ENCODE measurements around the gene PYGO2.

PYGO2 gene

GRCh38 chr1:154972213-154972516 lies 10.6 kb upstream of the PYGO2 start:
- H3K4me3 ChIP-seq, result peak overlapping the region; percentile 97
- peak overlapping the region; percentile 43 for H3K9ac ChIP-seq (ENCODE audit: insufficient read length)

GRCh38 chr1:154971341-154971998 lies 9.9 kb upstream of the PYGO2 start:
- H3K4me3 ChIP-seq, result peak overlapping the region; percentile 82
- no peak for DNase-seq (ENCODE audit: low read depth, low spot score)
- H3K9ac ChIP-seq (ENCODE audit: insufficient read length), result peak overlapping the region; percentile 74
- TF ChIP-seq POLR2AphosphoS5 (IDR thresholded peaks at IDR 0.05; ENCODE audit: borderline replicate concordance, low read depth, low read length) (no peak), FOXP2 (optimal IDR thresholded peaks at IDR 0.05; ENCODE audit: control extremely low read depth, extremely low read length, insufficient read depth) (no peak), EZH2 (IDR thresholded peaks at IDR 0.05) (no peak)
- H3K36me3 ChIP-seq (ENCODE audit: insufficient read depth, low read length), result peaks cover 26% of the 10 kb centered on the region
- no peaks in the 10 kb centered on the region for H3K9me3 ChIP-seq (ENCODE audit: low read depth, low read length)
- H3K27ac ChIP-seq, result peak overlapping the region; percentile 83

More at GRCh38 chr1:154972213-154972516, 10.6 kb upstream of the PYGO2 start:
- peaks cover 20% of the 10 kb centered on the region for H3K36me3 ChIP-seq (ENCODE audit: insufficient read depth, low read length)
- H3K27ac ChIP-seq, result peak overlapping the region; percentile 99
- no peak for TF ChIP-seq POLR2AphosphoS5 (IDR thresholded peaks at IDR 0.05; ENCODE audit: borderline replicate concordance, low read depth, low read length)
- TF ChIP-seq FOXP2 (optimal IDR thresholded peaks at IDR 0.05; ENCODE audit: control extremely low read depth, extremely low read length, insufficient read depth), result no peak
- no peak for TF ChIP-seq EZH2 (IDR thresholded peaks at IDR 0.05)
- no peak for DNase-seq (ENCODE audit: low read depth, low spot score)
- H3K9me3 ChIP-seq (ENCODE audit: low read depth, low read length), result no peaks in the 10 kb centered on the region

GRCh38 chr1:154970631-154971340 lies 9.2 kb upstream of the PYGO2 start, which contains the start of gene SHC1:
SHC1 (minus strand) TSS chr1:154970747; CDS start chr1:154970526, 221 bp downstream.
- Histone ChIP-seq H3K36me3 (ENCODE audit: insufficient read depth, low read length) (peaks cover 27% of the 10 kb centered on the region), H3K4me3 (peak within 1 kb of the TSS; percentile 82), H3K27ac (peak within 1 kb of the TSS; percentile 83), H3K9ac (ENCODE audit: insufficient read length) (peak within 1 kb of the TSS; percentile 74), H3K9me3 (ENCODE audit: low read depth, low read length) (no peaks in the 10 kb centered on the region)
- DNase-seq (ENCODE audit: low read depth, low spot score), result no peak
- TF ChIP-seq EZH2 (IDR thresholded peaks at IDR 0.05) (no peak), POLR2AphosphoS5 (IDR thresholded peaks at IDR 0.05; ENCODE audit: borderline replicate concordance, low read depth, low read length) (peak; percentile 98), FOXP2 (optimal IDR thresholded peaks at IDR 0.05; ENCODE audit: control extremely low read depth, extremely low read length, insufficient read depth) (no peak)

GRCh38 chr1:154969860-154970452 lies 8.4 kb upstream of the PYGO2 start:
- H3K36me3 ChIP-seq (ENCODE audit: insufficient read depth, low read length), result peaks cover 33% of the 10 kb centered on the region
- H3K9me3 ChIP-seq (ENCODE audit: low read depth, low read length), result no peaks in the 10 kb centered on the region
- H3K27ac ChIP-seq, result no peak overlapping the region
- H3K9ac ChIP-seq (ENCODE audit: insufficient read length), result peak overlapping the region; percentile 74
- DNase-seq (ENCODE audit: low read depth, low spot score), result no peak
- no peak for TF ChIP-seq POLR2AphosphoS5 (IDR thresholded peaks at IDR 0.05; ENCODE audit: borderline replicate concordance, low read depth, low read length)
- TF ChIP-seq EZH2 (IDR thresholded peaks at IDR 0.05), result no peak
- no peak for TF ChIP-seq FOXP2 (optimal IDR thresholded peaks at IDR 0.05; ENCODE audit: control extremely low read depth, extremely low read length, insufficient read depth)
- peak overlapping the region; percentile 82 for H3K4me3 ChIP-seq

GRCh38 chr1:154969246-154969645 lies 7.7 kb upstream of the PYGO2 start:
- no peak for DNase-seq (ENCODE audit: low read depth, low spot score)
- H3K9me3 ChIP-seq (ENCODE audit: low read depth, low read length), result no peaks in the 10 kb centered on the region
- peaks cover 39% of the 10 kb centered on the region for H3K36me3 ChIP-seq (ENCODE audit: insufficient read depth, low read length)
- peak overlapping the region; percentile 74 for H3K9ac ChIP-seq (ENCODE audit: insufficient read length)
- peak overlapping the region; percentile 82 for H3K4me3 ChIP-seq
- TF ChIP-seq EZH2 (IDR thresholded peaks at IDR 0.05) (no peak), FOXP2 (optimal IDR thresholded peaks at IDR 0.05; ENCODE audit: control extremely low read depth, extremely low read length, insufficient read depth) (no peak), POLR2AphosphoS5 (IDR thresholded peaks at IDR 0.05; ENCODE audit: borderline replicate concordance, low read depth, low read length) (no peak)
- H3K27ac ChIP-seq, result peak overlapping the region; percentile 22; the same call in 1 of the 2 replicates

GRCh38 chr1:154968731-154969130 lies 7.1 kb upstream of the PYGO2 start:
- Histone ChIP-seq H3K36me3 (ENCODE audit: insufficient read depth, low read length) (peaks cover 44% of the 10 kb centered on the region), H3K9ac (ENCODE audit: insufficient read length) (peak overlapping the region; percentile 74), H3K9me3 (ENCODE audit: low read depth, low read length) (no peaks in the 10 kb centered on the region), H3K4me3 (peak overlapping the region; percentile 82), H3K27ac (no peak overlapping the region)
- no peak for DNase-seq (ENCODE audit: low read depth, low spot score)
- TF ChIP-seq EZH2 (IDR thresholded peaks at IDR 0.05) (no peak), POLR2AphosphoS5 (IDR thresholded peaks at IDR 0.05; ENCODE audit: borderline replicate concordance, low read depth, low read length) (no peak), FOXP2 (optimal IDR thresholded peaks at IDR 0.05; ENCODE audit: control extremely low read depth, extremely low read length, insufficient read depth) (no peak)

GRCh38 chr1:154967331-154967950 lies 5.9 kb upstream of the PYGO2 start:
- Histone ChIP-seq H3K4me3 (no peak overlapping the region), H3K9me3 (ENCODE audit: low read depth, low read length) (no peaks in the 10 kb centered on the region), H3K36me3 (ENCODE audit: insufficient read depth, low read length) (peaks cover 54% of the 10 kb centered on the region), H3K9ac (ENCODE audit: insufficient read length) (no peak overlapping the region), H3K27ac (peak overlapping the region; percentile 22; the same call in 1 of the 2 replicates)
- DNase-seq (ENCODE audit: low read depth, low spot score), result no peak
- no peak for TF ChIP-seq POLR2AphosphoS5 (IDR thresholded peaks at IDR 0.05; ENCODE audit: borderline replicate concordance, low read depth, low read length)
- TF ChIP-seq EZH2 (IDR thresholded peaks at IDR 0.05), result no peak
- no peak for TF ChIP-seq FOXP2 (optimal IDR thresholded peaks at IDR 0.05; ENCODE audit: control extremely low read depth, extremely low read length, insufficient read depth)

GRCh38 chr1:154966111-154966510 lies 4.5 kb upstream of the PYGO2 start:
- TF ChIP-seq FOXP2 (optimal IDR thresholded peaks at IDR 0.05; ENCODE audit: control extremely low read depth, extremely low read length, insufficient read depth), result no peak
- TF ChIP-seq POLR2AphosphoS5 (IDR thresholded peaks at IDR 0.05; ENCODE audit: borderline replicate concordance, low read depth, low read length), result no peak
- TF ChIP-seq EZH2 (IDR thresholded peaks at IDR 0.05), result no peak
- no peaks in the 10 kb centered on the region for H3K9me3 ChIP-seq (ENCODE audit: low read depth, low read length)
- H3K27ac ChIP-seq, result no peak overlapping the region
- no peak overlapping the region for H3K9ac ChIP-seq (ENCODE audit: insufficient read length)
- H3K4me3 ChIP-seq, result no peak overlapping the region
- H3K36me3 ChIP-seq (ENCODE audit: insufficient read depth, low read length), result peaks cover 54% of the 10 kb centered on the region
- no peak for DNase-seq (ENCODE audit: low read depth, low spot score)

All from SK-N-MC (cell line).